GM13976 (cell line): ENCODE measurements around the gene NT5DC2.

ENCODE experiments used
- DNase-seq: peaks from one replicate; pipeline ENCODE4 v3.0.0; 2012; ENCODE audit warnings: low spot score
- in situ Hi-C: fragments of 300-500 bp; cut with MboI; formaldehyde crosslinking; loops from one replicate; pipeline ENCODE4 v1.12.0; 2022; ENCODE audit warnings: low sequenced_read_pairs, mixed read lengths, inconsistent platforms; ENCODE audit not compliant: unreplicated experiment
- TF ChIP-seq, protein P1 (sequence below): IDR thresholded peaks from 2 replicates; pipeline ENCODE4 v1.5.1; 2012; ENCODE audit warnings: borderline replicate concordance, mild to moderate bottlenecking; ENCODE audit not compliant: insufficient read depth; ENCODE audit errors: extremely low read depth, missing control alignments, control extremely low read depth

Gene NT5DC2

DNA sequence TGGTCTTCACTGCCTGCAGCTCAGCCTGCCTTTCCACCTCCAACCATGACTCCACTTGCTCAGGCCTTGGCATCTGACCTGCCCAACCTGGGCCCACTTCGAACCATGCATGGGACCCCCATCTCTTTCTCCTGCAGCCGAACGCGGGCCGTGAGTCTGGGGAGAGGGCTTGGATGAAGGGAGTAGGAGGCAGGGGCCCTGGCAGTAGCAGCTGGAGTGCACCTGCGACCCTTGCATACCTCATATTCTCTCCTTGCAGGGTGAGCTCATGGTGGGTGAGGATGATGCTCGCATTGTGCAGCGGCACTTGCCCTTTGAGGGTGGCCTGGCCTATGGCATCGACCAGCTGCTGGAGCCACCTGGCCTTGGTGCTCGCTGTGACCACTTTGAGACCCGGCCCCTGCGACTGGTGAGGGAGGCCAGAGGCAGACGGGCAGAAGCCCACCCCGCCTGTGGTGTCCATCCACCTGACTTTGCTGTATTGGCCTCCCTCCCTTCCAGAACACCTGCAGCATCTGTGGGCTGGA, 13.5 kb downstream of the NT5DC2 start:
- TF ChIP-seq, protein P1, sequence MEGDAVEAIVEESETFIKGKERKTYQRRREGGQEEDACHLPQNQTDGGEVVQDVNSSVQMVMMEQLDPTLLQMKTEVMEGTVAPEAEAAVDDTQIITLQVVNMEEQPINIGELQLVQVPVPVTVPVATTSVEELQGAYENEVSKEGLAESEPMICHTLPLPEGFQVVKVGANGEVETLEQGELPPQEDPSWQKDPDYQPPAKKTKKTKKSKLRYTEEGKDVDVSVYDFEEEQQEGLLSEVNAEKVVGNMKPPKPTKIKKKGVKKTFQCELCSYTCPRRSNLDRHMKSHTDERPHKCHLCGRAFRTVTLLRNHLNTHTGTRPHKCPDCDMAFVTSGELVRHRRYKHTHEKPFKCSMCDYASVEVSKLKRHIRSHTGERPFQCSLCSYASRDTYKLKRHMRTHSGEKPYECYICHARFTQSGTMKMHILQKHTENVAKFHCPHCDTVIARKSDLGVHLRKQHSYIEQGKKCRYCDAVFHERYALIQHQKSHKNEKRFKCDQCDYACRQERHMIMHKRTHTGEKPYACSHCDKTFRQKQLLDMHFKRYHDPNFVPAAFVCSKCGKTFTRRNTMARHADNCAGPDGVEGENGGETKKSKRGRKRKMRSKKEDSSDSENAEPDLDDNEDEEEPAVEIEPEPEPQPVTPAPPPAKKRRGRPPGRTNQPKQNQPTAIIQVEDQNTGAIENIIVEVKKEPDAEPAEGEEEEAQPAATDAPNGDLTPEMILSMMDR, result no peak
- no peak for DNase-seq
- in situ Hi-C loops, result no loop called here

GRCh38 chr3:52519445-52520140, 14.1 kb downstream of the NT5DC2 start:
- no peak for DNase-seq
- TF ChIP-seq, protein P1, result no peak
- in situ Hi-C loops, result no loop called here

DNA sequence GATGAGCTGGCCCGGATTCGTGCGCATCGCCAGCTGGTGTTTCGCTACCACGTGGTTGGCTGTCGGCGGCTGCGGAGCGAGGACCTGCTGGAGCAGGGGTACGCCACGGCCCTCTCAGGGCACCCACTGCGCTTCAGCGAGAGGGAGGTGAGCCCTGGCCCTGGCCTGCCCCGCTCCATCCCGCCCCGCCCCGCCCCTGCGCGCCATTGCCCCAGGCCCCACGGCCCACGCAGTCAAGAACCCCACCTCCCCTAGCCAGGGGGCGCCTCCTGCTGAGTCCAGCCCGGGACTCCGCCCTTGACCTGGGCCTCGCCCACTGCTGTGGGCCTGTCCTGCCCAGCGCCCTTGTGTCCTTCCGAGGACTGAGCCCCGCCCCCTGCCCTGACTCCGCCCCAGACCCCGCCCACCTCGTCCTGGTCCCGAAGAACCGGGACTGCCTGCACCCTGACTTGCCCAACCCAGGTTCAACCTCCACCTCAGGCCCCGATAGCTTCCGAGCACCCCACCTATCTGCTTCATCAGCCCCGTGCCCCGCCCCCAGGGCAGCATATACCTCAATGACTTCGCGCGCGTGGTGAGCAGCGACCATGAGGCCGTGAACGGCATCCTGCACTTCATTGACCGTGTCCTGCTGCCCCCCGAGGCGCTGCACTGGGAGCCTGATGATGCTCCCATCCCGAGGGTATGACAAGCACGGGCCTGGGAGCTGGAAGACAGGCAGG, 14.8 kb downstream of the NT5DC2 start:
- no peak for DNase-seq

GRCh38 chr3:52517796-52518722, 15.6 kb downstream of the NT5DC2 start:
- TF ChIP-seq, protein P1, result no peak
- in situ Hi-C loops, result no loop called here
- no peak for DNase-seq

More for the DNA sequence above, 14.8 kb downstream of the NT5DC2 start:
- TF ChIP-seq, protein P1, result no peak
- in situ Hi-C loops, result no loop called here

- DNase-seq, result no peak
- in situ Hi-C loops, result no loop called here
- TF ChIP-seq, protein P1, result no peak
These were observed 17.0 kb downstream of the NT5DC2 start for GRCh38 chr3:52516509-52517195.
